Endothelial cell (in vitro differentiated cells): ENCODE measurements around the gene PLXNA1. TPM values are rescaled to one million over a fixed set of nuclear protein-coding genes. Genes with fewer than 3 reads are reported as not detected.

Experiments
- DNase-seq: peaks from one replicate; pipeline ENCODE4 v3.0.0; 2021; ENCODE audit warnings: low spot score
- H3K27ac Mint-ChIP-seq: one replicate; pipeline ENCODE4 v1.8.0; 2021; ENCODE audit warnings: mixed read lengths, inconsistent platforms; ENCODE audit not compliant: unreplicated experiment
- H3K27me3 Mint-ChIP-seq: one replicate; pipeline ENCODE4 v1.8.0; 2021; ENCODE audit warnings: mild to moderate bottlenecking, moderate library complexity, mixed read lengths, inconsistent platforms; ENCODE audit not compliant: unreplicated experiment
- H3K36me3 Mint-ChIP-seq: one replicate; pipeline ENCODE4 v1.8.0; 2021; ENCODE audit warnings: mild to moderate bottlenecking, low read depth, mixed read lengths, inconsistent platforms; ENCODE audit not compliant: unreplicated experiment
- H3K4me1 Mint-ChIP-seq: one replicate; pipeline ENCODE4 v1.8.0; 2021; ENCODE audit warnings: mild to moderate bottlenecking, mixed read lengths, inconsistent platforms; ENCODE audit not compliant: unreplicated experiment
- H3K4me3 Mint-ChIP-seq: one replicate; pipeline ENCODE4 v1.8.0; 2021; ENCODE audit warnings: mild to moderate bottlenecking, mixed read lengths, inconsistent platforms; ENCODE audit not compliant: unreplicated experiment
- H3K9me3 Mint-ChIP-seq: one replicate; pipeline ENCODE4 v1.8.0; 2021; ENCODE audit warnings: mixed read lengths, inconsistent platforms; ENCODE audit not compliant: unreplicated experiment
- total RNA-seq: library from RNA; stranded (reverse); fragmentation: NEBNext Ultra II Directional; extraction: Animal tissue kit (Norgen Biotek cat#: 25700); gene quantifications from one replicate; pipeline ENCODE4 v1.2.1, GENCODE V29; 2021; ENCODE audit not compliant: unreplicated experiment
- TF ChIP-seq, protein P1 (sequence below): fragments of 200-600 bp; sonication (generic); IDR thresholded peaks from one replicate; pipeline ENCODE4 v1.5.0; 2021; ENCODE audit warnings: antibody characterized with exemption; ENCODE audit not compliant: unreplicated experiment

The PLXNA1 gene
- total RNA-seq, 1 donor from 2014 or later, result 31.8 TPM

DNA sequence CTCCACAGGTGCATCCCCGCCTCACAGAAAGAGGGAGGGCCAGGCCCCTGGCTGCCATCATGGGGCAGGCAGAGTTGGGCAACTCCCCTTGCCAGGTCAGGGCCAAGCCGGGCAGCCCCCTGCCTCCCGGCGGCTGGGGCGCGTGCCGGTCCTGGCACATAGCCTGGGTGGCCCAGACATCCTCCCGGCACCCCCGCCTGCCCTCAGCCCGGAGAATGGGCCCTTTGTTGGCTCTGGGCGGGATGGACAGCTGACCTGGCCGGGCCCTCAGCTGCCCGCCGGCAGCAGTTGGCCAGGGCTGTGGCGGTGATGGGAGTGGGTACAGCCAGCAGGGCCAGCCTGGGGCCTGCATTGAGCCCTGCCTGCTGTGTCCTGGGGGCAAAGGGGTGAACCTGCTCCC, 16.5 kb downstream of the PLXNA1 start:
- H3K4me1 Mint-ChIP-seq, result peaks cover 11% of the 10 kb centered on the region
- TF ChIP-seq, protein P1, sequence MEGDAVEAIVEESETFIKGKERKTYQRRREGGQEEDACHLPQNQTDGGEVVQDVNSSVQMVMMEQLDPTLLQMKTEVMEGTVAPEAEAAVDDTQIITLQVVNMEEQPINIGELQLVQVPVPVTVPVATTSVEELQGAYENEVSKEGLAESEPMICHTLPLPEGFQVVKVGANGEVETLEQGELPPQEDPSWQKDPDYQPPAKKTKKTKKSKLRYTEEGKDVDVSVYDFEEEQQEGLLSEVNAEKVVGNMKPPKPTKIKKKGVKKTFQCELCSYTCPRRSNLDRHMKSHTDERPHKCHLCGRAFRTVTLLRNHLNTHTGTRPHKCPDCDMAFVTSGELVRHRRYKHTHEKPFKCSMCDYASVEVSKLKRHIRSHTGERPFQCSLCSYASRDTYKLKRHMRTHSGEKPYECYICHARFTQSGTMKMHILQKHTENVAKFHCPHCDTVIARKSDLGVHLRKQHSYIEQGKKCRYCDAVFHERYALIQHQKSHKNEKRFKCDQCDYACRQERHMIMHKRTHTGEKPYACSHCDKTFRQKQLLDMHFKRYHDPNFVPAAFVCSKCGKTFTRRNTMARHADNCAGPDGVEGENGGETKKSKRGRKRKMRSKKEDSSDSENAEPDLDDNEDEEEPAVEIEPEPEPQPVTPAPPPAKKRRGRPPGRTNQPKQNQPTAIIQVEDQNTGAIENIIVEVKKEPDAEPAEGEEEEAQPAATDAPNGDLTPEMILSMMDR, result no peak
- H3K27ac Mint-ChIP-seq, result no peak overlapping the region
- DNase-seq, result no peak
- H3K9me3 Mint-ChIP-seq, result no peaks in the 10 kb centered on the region
- no peak overlapping the region for H3K4me3 Mint-ChIP-seq
- H3K36me3 Mint-ChIP-seq, result no peaks in the 10 kb centered on the region
- H3K27me3 Mint-ChIP-seq, result peaks cover 9% of the 10 kb centered on the region

DNA sequence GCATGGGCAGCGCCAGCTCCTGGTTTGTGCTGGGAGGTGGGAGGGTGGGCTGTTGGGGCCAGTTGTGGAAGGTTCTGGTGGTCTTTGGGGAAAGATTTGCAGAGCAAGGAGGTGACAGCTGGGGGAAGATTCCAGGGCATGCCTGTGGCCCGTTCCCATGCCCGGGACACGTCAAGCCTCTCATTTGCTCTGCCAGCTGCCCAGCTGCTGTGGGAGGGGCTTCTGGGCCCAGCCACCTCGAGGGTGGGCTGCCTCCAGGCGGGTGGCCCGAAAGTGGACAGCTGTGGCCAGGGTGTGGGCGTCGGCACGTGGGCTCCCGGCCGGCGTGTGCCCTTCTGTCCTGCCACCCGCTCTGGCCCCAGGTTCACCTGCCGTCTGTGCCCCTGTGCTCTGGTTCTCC, 17.2 kb downstream of the PLXNA1 start:
- DNase-seq, result no peak
- Mint-ChIP-seq H3K36me3 (no peaks in the 10 kb centered on the region), H3K27me3 (peaks cover 9% of the 10 kb centered on the region), H3K9me3 (no peaks in the 10 kb centered on the region), H3K4me3 (no peak overlapping the region), H3K4me1 (peaks cover 11% of the 10 kb centered on the region), H3K27ac (no peak overlapping the region)
- TF ChIP-seq, protein P1, result no peak

DNA sequence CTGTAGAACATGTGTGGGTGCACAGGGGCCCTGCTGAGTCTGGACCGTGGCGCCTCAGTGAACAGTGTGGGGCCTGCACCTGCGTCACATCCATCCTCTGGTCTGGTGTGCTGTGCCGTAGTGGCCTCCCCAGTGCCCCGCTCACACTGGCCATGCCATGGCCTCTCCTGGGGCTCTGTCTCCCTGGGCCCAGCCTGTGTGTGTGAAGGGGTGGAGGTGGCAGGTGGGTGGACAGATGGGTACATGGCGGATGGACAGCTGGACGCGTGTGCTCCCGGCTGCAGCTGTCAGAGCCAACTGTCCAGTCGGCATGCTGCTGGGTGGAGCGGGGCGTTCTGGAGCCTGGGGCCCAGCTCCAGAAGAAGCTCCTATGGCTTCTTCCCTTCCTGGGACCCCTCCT, 17.8 kb downstream of the PLXNA1 start:
- TF ChIP-seq, protein P1, result no peak
- Mint-ChIP-seq H3K4me1 (peaks cover 11% of the 10 kb centered on the region), H3K4me3 (no peak overlapping the region), H3K36me3 (no peaks in the 10 kb centered on the region), H3K9me3 (no peaks in the 10 kb centered on the region), H3K27me3 (peaks cover 9% of the 10 kb centered on the region), H3K27ac (no peak overlapping the region)
- DNase-seq, result no peak

DNA sequence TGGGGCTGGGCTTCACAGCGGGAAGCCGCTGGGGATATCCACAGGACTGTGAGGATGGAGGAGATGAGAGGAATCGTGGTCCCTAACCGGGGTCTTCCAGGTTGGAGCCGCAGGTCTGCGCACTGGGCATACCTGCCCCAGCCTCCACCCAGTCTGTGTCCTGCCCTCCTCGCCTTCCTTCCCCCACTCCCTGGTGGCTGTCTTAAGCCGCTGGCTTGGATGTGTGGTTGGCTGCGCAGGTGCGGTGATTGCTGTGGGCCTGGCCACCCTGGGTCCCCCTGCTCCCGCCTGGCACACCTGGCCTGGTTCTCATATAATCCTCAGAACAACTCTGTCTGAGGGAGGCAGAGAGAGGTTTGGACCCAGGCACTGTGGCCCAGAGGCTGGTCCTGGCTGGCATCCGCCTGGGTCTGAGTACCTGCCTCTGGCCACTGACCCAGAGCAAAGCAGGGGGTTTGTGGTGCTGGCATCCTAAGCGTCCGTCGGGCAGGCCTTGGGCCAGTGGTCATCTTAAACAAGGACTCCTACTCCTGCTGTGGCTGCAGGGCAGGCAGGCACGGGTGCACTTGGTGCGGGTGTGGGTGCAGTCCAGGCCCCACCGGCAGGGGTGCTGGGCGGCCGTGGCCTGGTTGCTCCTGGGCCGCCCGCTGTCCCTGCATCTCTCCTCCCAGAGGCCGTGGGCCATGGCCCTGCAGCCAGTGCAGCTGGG, 18.7 kb downstream of the PLXNA1 start:
- Mint-ChIP-seq H3K4me1 (peaks cover 11% of the 10 kb centered on the region), H3K36me3 (no peaks in the 10 kb centered on the region), H3K27me3 (peaks cover 9% of the 10 kb centered on the region), H3K27ac (no peak overlapping the region), H3K9me3 (no peaks in the 10 kb centered on the region), H3K4me3 (no peak overlapping the region)
- no peak for DNase-seq
- TF ChIP-seq, protein P1, result no peak

DNA sequence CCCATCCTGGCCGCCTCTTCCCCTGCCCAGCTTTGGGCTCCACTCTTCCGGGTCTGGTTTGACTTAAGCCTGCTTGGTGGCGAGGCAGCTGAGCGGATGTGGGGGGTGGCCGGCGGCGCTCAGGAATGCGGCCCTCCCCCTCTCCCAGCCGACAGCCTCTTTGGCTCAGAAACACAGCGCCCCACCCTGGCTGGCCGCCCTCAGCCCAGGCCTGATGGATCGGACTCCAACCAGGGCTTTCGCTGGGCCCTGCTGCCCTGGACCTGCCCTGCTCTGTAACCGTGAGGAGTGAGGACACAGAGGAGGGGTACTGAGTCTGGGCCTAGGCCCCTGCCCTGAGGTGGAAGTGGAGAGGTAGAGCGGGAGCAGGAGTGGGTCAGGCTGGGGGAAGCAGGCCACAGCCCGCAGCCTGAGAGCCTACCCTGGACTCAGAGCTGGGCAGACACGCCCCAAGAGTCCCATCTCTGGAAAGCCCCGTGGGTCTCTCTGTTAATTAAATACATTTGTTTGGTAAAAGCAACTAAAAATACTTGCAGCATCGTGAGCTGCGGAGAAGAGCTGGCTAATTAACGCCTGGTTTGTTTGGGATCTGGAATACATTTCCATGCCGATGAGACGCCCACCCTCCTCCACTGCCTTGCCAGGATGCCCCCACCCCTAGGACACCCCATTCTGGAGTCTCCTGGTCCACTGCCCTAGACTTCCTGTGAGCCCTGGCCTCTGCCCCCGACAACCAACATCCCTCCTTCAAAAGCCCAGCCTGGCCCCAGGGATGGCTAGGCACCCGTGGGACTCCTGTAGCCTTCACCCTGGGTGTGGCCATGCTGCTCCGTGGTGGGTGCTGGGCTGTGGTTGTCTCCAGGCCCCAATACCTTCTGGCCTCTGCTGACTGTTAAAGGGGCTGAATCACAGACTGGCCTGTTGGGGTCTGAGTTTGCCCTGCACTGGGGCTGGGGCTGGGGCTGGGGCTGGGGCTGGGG, 19.6 kb downstream of the PLXNA1 start:
- Mint-ChIP-seq H3K4me1 (peaks cover 11% of the 10 kb centered on the region), H3K9me3 (no peaks in the 10 kb centered on the region), H3K27me3 (peaks cover 12% of the 10 kb centered on the region), H3K4me3 (no peak overlapping the region), H3K36me3 (no peaks in the 10 kb centered on the region), H3K27ac (peak overlapping the region; percentile 24)
- TF ChIP-seq, protein P1, result peak; percentile 45
- DNase-seq, result peak; percentile 90
